GM23338 (cell line): ENCODE data around the gene PNPLA8. TPM values are rescaled to one million over a fixed set of nuclear protein-coding genes. Genes with fewer than 3 reads are reported as not detected.

Source experiments
- ATAC-seq: fragments of 200-7000 bp; cut with Tn5 transposase; 3 replicates; pipeline ENCODE4 v1.9.1; 2020
- DNase-seq: peaks from one replicate; pipeline ENCODE4 v3.0.0-alpha.2; 2015; ENCODE audit warnings: low spot score
- H2AFZ ChIP-seq: fragments of 200-600 bp; sonication (generic); 2 replicates; pipeline ENCODE4 v1.8.0; 2016; ENCODE audit warnings: antibody characterized with exemption, mild to moderate bottlenecking, moderate library complexity
- H3F3A ChIP-seq: fragments of 200-600 bp; sonication (generic); replicated peaks from 2 replicates; pipeline ENCODE4 v1.8.0; 2017; ENCODE audit warnings: antibody characterized with exemption, mixed run types, low read depth
- H3K27ac ChIP-seq: fragments of 200-600 bp; sonication (generic); 2 replicates; pipeline ENCODE4 v1.6.1; 2016; ENCODE audit warnings: low read depth
- H3K27me3 ChIP-seq: fragments of 200-600 bp; sonication (generic); 2 replicates; pipeline ENCODE4 v1.8.0; 2016; ENCODE audit warnings: mild to moderate bottlenecking, mixed run types, moderate library complexity; ENCODE audit not compliant: insufficient read depth
- H3K36me3 ChIP-seq: fragments of 200-600 bp; sonication (generic); 2 replicates; pipeline ENCODE4 v1.8.0; 2016; ENCODE audit warnings: mild to moderate bottlenecking; ENCODE audit not compliant: insufficient read depth
- H3K4me1 ChIP-seq: fragments of 200-600 bp; sonication (generic); 2 replicates; pipeline ENCODE4 v1.8.0; 2016; ENCODE audit warnings: mild to moderate bottlenecking, moderate library complexity; ENCODE audit not compliant: insufficient read depth
- H3K4me2 ChIP-seq: fragments of 200-600 bp; sonication (generic); 2 replicates; pipeline ENCODE4 v1.7.1; 2017; ENCODE audit warnings: mixed run types
- H3K4me3 ChIP-seq: fragments of 200-600 bp; sonication (generic); 2 replicates; pipeline ENCODE4 v1.6.1; 2016; ENCODE audit warnings: mixed run types
- H3K79me2 ChIP-seq: fragments of 200-600 bp; sonication (generic); replicated peaks from 2 replicates; pipeline ENCODE4 v1.8.0; 2017; ENCODE audit warnings: mild to moderate bottlenecking; ENCODE audit not compliant: insufficient read depth
- H3K9me2 ChIP-seq: fragments of 200-600 bp; sonication (generic); 2 replicates; pipeline ENCODE4 v1.8.0; 2017; ENCODE audit not compliant: insufficient read depth
- H4K20me1 ChIP-seq: fragments of 200-600 bp; sonication (generic); replicated peaks from 2 replicates; pipeline ENCODE4 v1.8.0; 2017; ENCODE audit warnings: mild to moderate bottlenecking; ENCODE audit not compliant: insufficient read depth
- H3K27ac Mint-ChIP-seq: 2 replicates; pipeline ENCODE4 v1.8.0; 2020; ENCODE audit warnings: inconsistent platforms, mild to moderate bottlenecking, moderate library complexity, mixed read lengths
- H3K27me3 Mint-ChIP-seq: 3 replicates; pipeline ENCODE4 v1.8.0; 2022; ENCODE audit warnings: low read depth, mild to moderate bottlenecking, moderate library complexity, mixed read lengths, inconsistent platforms; ENCODE audit not compliant: insufficient read depth, poor library complexity
- H3K36me3 Mint-ChIP-seq: 3 replicates; pipeline ENCODE4 v1.8.0; 2021; ENCODE audit warnings: low read depth, mild to moderate bottlenecking, inconsistent platforms, moderate library complexity, mixed read lengths
- H3K4me1 Mint-ChIP-seq: 3 replicates; pipeline ENCODE4 v1.8.0; 2020; ENCODE audit warnings: mild to moderate bottlenecking, inconsistent platforms, mixed read lengths
- H3K4me3 Mint-ChIP-seq: 3 replicates; pipeline ENCODE4 v1.8.0; 2021; ENCODE audit warnings: moderate library complexity, mild to moderate bottlenecking, inconsistent platforms, mixed read lengths
- H3K9me3 Mint-ChIP-seq: 3 replicates; pipeline ENCODE4 v1.8.0; 2020; ENCODE audit warnings: moderate library complexity, mild to moderate bottlenecking, inconsistent platforms, mixed read lengths
- CREB1 ChIP-seq: fragments of 250-450 bp; sonication (Bioruptor Pico); IDR thresholded peaks from 2 replicates; pipeline ENCODE4 v1.5.0; 2020; ENCODE audit warnings: low read depth, mild to moderate bottlenecking, moderate library complexity
- CTCF ChIP-seq, 2 experiments: fragments of 200-600 bp in 1 of 2; sonication (generic) in 1 of 2; conservative IDR thresholded peaks; 2 replicates each; pipeline versions ENCODE4 v1.5.1 to v1.6.1; 2016 to 2017; ENCODE audit warnings: antibody characterized with exemption in 2 of 2, low read depth in 2 of 2, mild to moderate bottlenecking in 2 of 2, moderate library complexity in 1 of 2
- ETS1 ChIP-seq: IDR thresholded peaks from 2 replicates; pipeline ENCODE4 v1.6.1; 2016; ENCODE audit warnings: antibody characterized with exemption
- EZH2 ChIP-seq: fragments of 200-600 bp; sonication (generic); IDR thresholded peaks from one replicate; pipeline ENCODE4 v1.8.0; 2017; ENCODE audit warnings: antibody characterized with exemption, mild to moderate bottlenecking, low read depth; ENCODE audit not compliant: unreplicated experiment
- EZH2phosphoT487 ChIP-seq: fragments of 200-600 bp; sonication (generic); IDR thresholded peaks from one replicate; pipeline ENCODE4 v1.8.1; 2018; ENCODE audit warnings: antibody characterized with exemption; ENCODE audit not compliant: unreplicated experiment
- JUNB ChIP-seq: IDR thresholded peaks from one replicate; pipeline ENCODE4 v1.6.1; 2016; ENCODE audit warnings: antibody characterized with exemption; ENCODE audit not compliant: unreplicated experiment
- NANOG ChIP-seq: IDR thresholded peaks from 2 replicates; pipeline ENCODE4 v1.6.1; 2016; ENCODE audit warnings: antibody characterized with exemption, borderline replicate concordance
- POLR2AphosphoS5 ChIP-seq: IDR thresholded peaks from 2 replicates; pipeline ENCODE4 v1.6.1; 2016; ENCODE audit warnings: antibody characterized with exemption, low read depth
- REST ChIP-seq: IDR thresholded peaks from one replicate; pipeline ENCODE4 v1.6.1; 2018; ENCODE audit warnings: antibody characterized with exemption; ENCODE audit not compliant: unreplicated experiment
- STAT1 ChIP-seq: IDR thresholded peaks from one replicate; pipeline ENCODE4 v1.6.1; 2016; ENCODE audit warnings: antibody characterized with exemption; ENCODE audit not compliant: unreplicated experiment
- ZNF114 ChIP-seq: fragments of 250-450 bp; sonication (Bioruptor Pico); IDR thresholded peaks from 2 replicates; pipeline ENCODE4 v1.5.0; 2020; ENCODE audit warnings: mild to moderate bottlenecking, moderate library complexity
- ZNF331 ChIP-seq: fragments of 250-450 bp; sonication (Bioruptor Pico); IDR thresholded peaks from 2 replicates; pipeline ENCODE4 v1.5.0; 2020; ENCODE audit warnings: low read depth, mild to moderate bottlenecking, moderate library complexity
- ZNF462 ChIP-seq: fragments of 250-450 bp; sonication (Bioruptor Pico); IDR thresholded peaks from 2 replicates; pipeline ENCODE4 v1.5.0; 2020; ENCODE audit warnings: mild to moderate bottlenecking, moderate library complexity
- polyA plus RNA-seq: library from polyadenylated mRNA; unstranded; fragments of >200 nt; fragmentation: Nextera tagmentation; extraction: Ambion mirVana; gene quantifications from 2 replicates; pipeline ENCODE4 v1.2.1, GENCODE V29; 2016
- total RNA-seq: library from RNA; depleted of rRNA; stranded (reverse); fragments of >200 nt; shearing (Covaris generic); gene quantifications from 2 replicates; pipeline ENCODE4 v1.2.3, GENCODE V29; 2014

PNPLA8 gene
- total and polyA plus RNA-seq, 2 experiments from 2014 or later: 12.5 to 13.6 TPM

GRCh38 chr7:108423089-108423989 lies 102.6 kb downstream of the PNPLA8 start:
- Histone ChIP-seq H3K36me3 (no peaks in the 10 kb centered on the region), H2AFZ (no peak overlapping the region), H3K27me3 (no peaks in the 10 kb centered on the region), H3K79me2 (no peaks in the 10 kb centered on the region), H3K9me2 (no peaks in the 10 kb centered on the region), H3K4me1 (no peaks in the 10 kb centered on the region), H4K20me1 (no peaks in the 10 kb centered on the region), H3K27ac (no peak overlapping the region), H3K4me2 (no peak overlapping the region), H3K4me3 (no peak overlapping the region), H3F3A (no peaks in the 10 kb centered on the region)
- H3K4me3 Mint-ChIP-seq: no peak overlapping the region
- no peaks in the 10 kb centered on the region for H3K27me3 Mint-ChIP-seq
- no peak overlapping the region for H3K27ac Mint-ChIP-seq
- ATAC-seq (no peak), DNase-seq (no peak)
- peaks cover 14% of the 10 kb centered on the region; the same call in 2 of the 3 replicates for H3K4me1 Mint-ChIP-seq
- H3K9me3 Mint-ChIP-seq: no peaks in the 10 kb centered on the region
- TF ChIP-seq JUNB (no peak), CTCF (conservative IDR thresholded peaks at IDR 0.05; ENCODE audit: low read depth in 2 of 2) (no peak), NANOG (no peak), ZNF462 (no peak), EZH2 (no peak), POLR2AphosphoS5 (no peak), STAT1 (no peak), ETS1 (no peak), REST (no peak), EZH2phosphoT487 (no peak), CREB1 (CRISPR knock-in tag) (no peak), ZNF331 (CRISPR knock-in tag) (no peak), ZNF114 (CRISPR knock-in tag) (no peak)
- no peaks in the 10 kb centered on the region for H3K36me3 Mint-ChIP-seq
